ENCODE measurements around the gene IL1RAPL1. TPM values are rescaled to one million over a fixed set of nuclear protein-coding genes. Genes with fewer than 3 reads are reported as not detected.

IL1RAPL1 gene
- total and polyA plus RNA-seq, 2 donors (not counting 3 experiments of a cell fraction or from before 2014, with no cell fraction given) = 0.79 to 1.3 TPM

- dilution Hi-C loops (cut with MboI; ENCODE audit: extremely low pct_ligation_motif_present, low sequenced_read_pairs) (no loop called here), intact Hi-C loops (cut with micrococcal nuclease) (no loop called here)
- Histone ChIP-seq H3K79me2 (ENCODE audit: control insufficient read depth, insufficient read depth, low read length) (no peaks in the 10 kb centered on the region), H3K4me2 (ENCODE audit: insufficient read depth, low read length) (no peak overlapping the region), H3K27ac (ENCODE audit: insufficient read depth, low read depth, low read length) (no peak overlapping the region), H2AFZ (ENCODE audit: low read depth, low read length) (no peak overlapping the region), H3K27me3 (ENCODE audit: control insufficient read depth in 2 of 2, insufficient read depth in 2 of 2, low read length in 2 of 2) (no peaks in the 10 kb centered on the region), H3K36me3 (ENCODE audit: control insufficient read depth in 2 of 2, extremely low read depth in 1 of 2, insufficient read depth in 2 of 2, low read length in 2 of 2) (no peaks in the 10 kb centered on the region), H3K9me3 (replicated peaks; ENCODE audit: control insufficient read depth, insufficient read depth, low read length) (no peaks in the 10 kb centered on the region), H3K9me1 (replicated peaks; ENCODE audit: control insufficient read depth, extremely low read depth, insufficient read depth, low read length) (no peaks in the 10 kb centered on the region), H4K20me1 (replicated peaks; ENCODE audit: control insufficient read depth, extremely low read depth, insufficient read depth, low read length) (no peaks in the 10 kb centered on the region), H3K4me3 (replicated peaks in 1 of 3; ENCODE audit: insufficient read depth in 1 of 3, low read depth in 1 of 3, low read length in 3 of 3) (no peak overlapping the region), H3K9ac (replicated peaks; ENCODE audit: extremely low read depth, insufficient read depth, low read length) (no peak overlapping the region), H3K4me1 (ENCODE audit: control insufficient read depth, extremely low read depth, insufficient read depth, low read length) (no peaks in the 10 kb centered on the region)
- no peak for TF ChIP-seq MYC (IDR thresholded peaks at IDR 0.05; ENCODE audit: low read depth, low read length)
- no TSS peak for BruUV-seq (replicated peaks)
- CTCF ChIA-PET = no interaction called here
- DNase-seq (ENCODE audit: low read depth, low spot score) (no peak), FAIRE-seq (no peak)
- POLR2A ChIA-PET = no interaction called here
Observed at GRCh38 chrX:29652484-29652883, 1065.2 kb downstream of the IL1RAPL1 start.

- no peak overlapping the region for H3K4me3 ChIP-seq (replicated peaks in 1 of 3; ENCODE audit: insufficient read depth in 1 of 3, low read depth in 1 of 3, low read length in 3 of 3)
- H3K27me3 ChIP-seq (ENCODE audit: control insufficient read depth in 2 of 2, insufficient read depth in 2 of 2, low read length in 2 of 2) = no peaks in the 10 kb centered on the region
- H4K20me1 ChIP-seq (replicated peaks; ENCODE audit: control insufficient read depth, extremely low read depth, insufficient read depth, low read length) = no peaks in the 10 kb centered on the region
- POLR2A ChIA-PET = no interaction called here
- H3K4me2 ChIP-seq (ENCODE audit: insufficient read depth, low read length) = no peak overlapping the region
- no peaks in the 10 kb centered on the region for H3K9me1 ChIP-seq (replicated peaks; ENCODE audit: control insufficient read depth, extremely low read depth, insufficient read depth, low read length)
- H3K4me1 ChIP-seq (ENCODE audit: control insufficient read depth, extremely low read depth, insufficient read depth, low read length) = no peaks in the 10 kb centered on the region
- DNase-seq (ENCODE audit: low read depth, low spot score) (no peak), FAIRE-seq (no peak)
- CTCF ChIA-PET = no interaction called here
- no peaks in the 10 kb centered on the region for H3K79me2 ChIP-seq (ENCODE audit: control insufficient read depth, insufficient read depth, low read length)
- TF ChIP-seq CTCF (IDR thresholded peaks at IDR 0.05; ENCODE audit: extremely low read depth in 1 of 2, insufficient read depth in 1 of 2, low read depth in 1 of 2, low read length in 2 of 2) (no peak), FOS (IDR thresholded peaks at IDR 0.05; ENCODE audit: borderline replicate concordance, insufficient read depth, low read length) (no peak), MYC (IDR thresholded peaks at IDR 0.05; ENCODE audit: low read depth, low read length) (no peak), JUN (IDR thresholded peaks at IDR 0.05; ENCODE audit: borderline replicate concordance, insufficient read depth, insufficient read length, low read depth) (no peak), EZH2 (IDR thresholded peaks at IDR 0.05; ENCODE audit: borderline replicate concordance, low read depth, low read length, severe bottlenecking) (no peak), POLR2AphosphoS5 (IDR thresholded peaks at IDR 0.05; ENCODE audit: insufficient read depth, low read depth, low read length) (no peak), GATA2 (IDR thresholded peaks at IDR 0.05; ENCODE audit: insufficient read depth, insufficient read length, low read depth, low read length) (no peak), POLR2A (IDR thresholded peaks at IDR 0.05; ENCODE audit: low read depth, low read length) (no peak)
- TF ChIP-seq, protein P1, sequence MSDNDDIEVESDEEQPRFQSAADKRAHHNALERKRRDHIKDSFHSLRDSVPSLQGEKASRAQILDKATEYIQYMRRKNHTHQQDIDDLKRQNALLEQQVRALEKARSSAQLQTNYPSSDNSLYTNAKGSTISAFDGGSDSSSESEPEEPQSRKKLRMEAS (IDR thresholded peaks at IDR 0.05; ENCODE audit: insufficient read depth, insufficient read length) = no peak
- H3K9ac ChIP-seq (replicated peaks; ENCODE audit: extremely low read depth, insufficient read depth, low read length) = no peak overlapping the region
- intact Hi-C loops (cut with micrococcal nuclease) (no loop called here), dilution Hi-C loops (cut with MboI; ENCODE audit: extremely low pct_ligation_motif_present, low sequenced_read_pairs) (no loop called here)
- no peak overlapping the region for H3K27ac ChIP-seq (ENCODE audit: insufficient read depth, low read depth, low read length)
- BruUV-seq (replicated peaks) = no TSS peak
- H3K36me3 ChIP-seq (ENCODE audit: control insufficient read depth in 2 of 2, extremely low read depth in 1 of 2, insufficient read depth in 2 of 2, low read length in 2 of 2) = no peaks in the 10 kb centered on the region
- H2AFZ ChIP-seq (ENCODE audit: low read depth, low read length) = no peak overlapping the region
- no peaks in the 10 kb centered on the region for H3K9me3 ChIP-seq (replicated peaks; ENCODE audit: control insufficient read depth, insufficient read depth, low read length)
Observed at GRCh38 chrX:29653721-29654120, 1066.5 kb downstream of the IL1RAPL1 start.

Measured in endothelial cell of umbilical vein (primary cell).